ENCODE data around the gene GTF2A1L. TPM values are rescaled to one million over a fixed set of nuclear protein-coding genes. Genes with fewer than 3 reads are reported as not detected.
"Not testable (repeated sequence)": the region's sequence is repeated elsewhere in the genome, so short reads cannot be mapped to it uniquely, and the experiment has no call there.

The GTF2A1L gene
- total RNA-seq, 1 donor from 2014 or later, result not detected

DNA sequence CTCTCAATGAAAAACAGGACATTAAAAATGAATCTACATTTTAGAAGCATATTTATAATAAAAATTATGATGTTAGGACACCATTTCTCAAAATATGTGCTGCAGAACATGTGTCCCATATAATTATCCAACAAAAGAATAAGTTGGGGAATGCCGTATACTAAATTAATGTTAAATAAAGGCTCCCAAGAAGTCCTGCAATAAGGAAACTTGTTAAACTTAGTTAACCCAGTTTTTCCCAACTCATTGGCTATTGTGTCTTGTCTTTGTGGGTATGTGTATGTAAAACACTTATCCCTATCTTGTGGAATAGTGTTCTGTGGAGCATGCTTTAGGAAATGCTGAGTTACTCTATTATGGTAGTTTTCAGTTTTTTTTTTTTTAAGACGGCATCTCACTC, 25.6 kb upstream of the GTF2A1L start:
- TF ChIP-seq EZH2 (IDR thresholded peaks at IDR 0.05; ENCODE audit: insufficient read depth, low read length), result no peak
- TF ChIP-seq, protein P1, sequence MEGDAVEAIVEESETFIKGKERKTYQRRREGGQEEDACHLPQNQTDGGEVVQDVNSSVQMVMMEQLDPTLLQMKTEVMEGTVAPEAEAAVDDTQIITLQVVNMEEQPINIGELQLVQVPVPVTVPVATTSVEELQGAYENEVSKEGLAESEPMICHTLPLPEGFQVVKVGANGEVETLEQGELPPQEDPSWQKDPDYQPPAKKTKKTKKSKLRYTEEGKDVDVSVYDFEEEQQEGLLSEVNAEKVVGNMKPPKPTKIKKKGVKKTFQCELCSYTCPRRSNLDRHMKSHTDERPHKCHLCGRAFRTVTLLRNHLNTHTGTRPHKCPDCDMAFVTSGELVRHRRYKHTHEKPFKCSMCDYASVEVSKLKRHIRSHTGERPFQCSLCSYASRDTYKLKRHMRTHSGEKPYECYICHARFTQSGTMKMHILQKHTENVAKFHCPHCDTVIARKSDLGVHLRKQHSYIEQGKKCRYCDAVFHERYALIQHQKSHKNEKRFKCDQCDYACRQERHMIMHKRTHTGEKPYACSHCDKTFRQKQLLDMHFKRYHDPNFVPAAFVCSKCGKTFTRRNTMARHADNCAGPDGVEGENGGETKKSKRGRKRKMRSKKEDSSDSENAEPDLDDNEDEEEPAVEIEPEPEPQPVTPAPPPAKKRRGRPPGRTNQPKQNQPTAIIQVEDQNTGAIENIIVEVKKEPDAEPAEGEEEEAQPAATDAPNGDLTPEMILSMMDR (IDR thresholded peaks at IDR 0.05; ENCODE audit: insufficient read depth, low read depth, low read length), result no peak
- H3K4me3 Mint-ChIP-seq (ENCODE audit: unreplicated experiment), result no peak overlapping the region

DNA sequence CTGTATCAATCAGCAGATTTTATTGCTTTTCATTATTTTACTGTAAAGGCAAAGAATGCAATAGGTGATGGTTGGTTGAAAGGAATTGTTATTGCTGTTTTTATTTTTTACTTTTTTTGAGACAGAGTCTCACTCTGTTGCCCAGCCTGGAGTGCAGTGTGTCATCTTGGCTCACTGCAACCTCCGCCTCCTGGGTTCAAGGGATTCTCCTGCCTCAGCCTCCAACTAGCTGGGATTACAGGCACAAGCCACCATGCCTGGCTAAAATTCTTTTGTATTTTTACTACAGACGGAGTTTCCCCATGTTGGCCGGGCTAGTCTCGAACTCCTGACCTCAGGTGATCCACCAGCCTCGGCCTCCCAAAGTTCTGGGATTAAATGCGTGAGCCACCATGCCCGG, 20.9 kb upstream of the GTF2A1L start:
- H3K27me3 Mint-ChIP-seq (ENCODE audit: low read depth, unreplicated experiment); H3K36me3 Mint-ChIP-seq (ENCODE audit: low read depth, unreplicated experiment); H3K9ac ChIP-seq (ENCODE audit: low read length); H3K4me3 Mint-ChIP-seq (ENCODE audit: unreplicated experiment); H3K4me1 Mint-ChIP-seq (ENCODE audit: low read depth, unreplicated experiment); H3K27ac ChIP-seq (ENCODE audit: low read depth, low read length); H3K27ac Mint-ChIP-seq (ENCODE audit: unreplicated experiment); H3K79me2 ChIP-seq (ENCODE audit: insufficient read depth, low read length); H3K27me3 ChIP-seq (ENCODE audit: insufficient read depth, low read length); H4K20me1 ChIP-seq (ENCODE audit: insufficient read depth, low read length); H3K4me3 ChIP-seq (ENCODE audit: insufficient read depth, low read depth, low read length); DNase-seq (ENCODE audit: low read depth); FAIRE-seq; H3K4me2 ChIP-seq (ENCODE audit: low read length); H3K9me3 ChIP-seq (ENCODE audit: insufficient read depth, low read depth, low read length); H3K9me3 Mint-ChIP-seq (ENCODE audit: unreplicated experiment); H3K36me3 ChIP-seq (ENCODE audit: insufficient read depth, low read length); H2AFZ ChIP-seq (ENCODE audit: low read depth, low read length): not testable (repeated sequence)
- H3K4me1 ChIP-seq (ENCODE audit: insufficient read depth, low read length), result peaks cover 14% of the 10 kb centered on the region

More for the DNA sequence above, 25.6 kb upstream of the GTF2A1L start:
- Histone ChIP-seq H3K9me3 (ENCODE audit: insufficient read depth, low read depth, low read length) (no peaks in the 10 kb centered on the region), H4K20me1 (ENCODE audit: insufficient read depth, low read length) (no peaks in the 10 kb centered on the region), H3K27me3 (ENCODE audit: insufficient read depth, low read length) (no peaks in the 10 kb centered on the region), H3K4me3 (ENCODE audit: insufficient read depth, low read depth, low read length) (no peak overlapping the region), H3K4me2 (ENCODE audit: low read length) (no peak overlapping the region), H3K36me3 (ENCODE audit: insufficient read depth, low read length) (no peaks in the 10 kb centered on the region), H3K9ac (ENCODE audit: low read length) (no peak overlapping the region), H3K4me1 (ENCODE audit: insufficient read depth, low read length) (no peaks in the 10 kb centered on the region), H3K79me2 (ENCODE audit: insufficient read depth, low read length) (no peaks in the 10 kb centered on the region), H2AFZ (ENCODE audit: low read depth, low read length) (no peak overlapping the region), H3K27ac (ENCODE audit: low read depth, low read length) (no peak overlapping the region)
- Mint-ChIP-seq H3K27ac (ENCODE audit: unreplicated experiment) (no peak overlapping the region), H3K4me1 (ENCODE audit: low read depth, unreplicated experiment) (no peaks in the 10 kb centered on the region), H3K27me3 (ENCODE audit: low read depth, unreplicated experiment) (no peaks in the 10 kb centered on the region), H3K36me3 (ENCODE audit: low read depth, unreplicated experiment) (no peaks in the 10 kb centered on the region), H3K9me3 (ENCODE audit: unreplicated experiment) (no peaks in the 10 kb centered on the region)
- FAIRE-seq (no peak), DNase-seq (ENCODE audit: low read depth) (no peak)

DNA sequence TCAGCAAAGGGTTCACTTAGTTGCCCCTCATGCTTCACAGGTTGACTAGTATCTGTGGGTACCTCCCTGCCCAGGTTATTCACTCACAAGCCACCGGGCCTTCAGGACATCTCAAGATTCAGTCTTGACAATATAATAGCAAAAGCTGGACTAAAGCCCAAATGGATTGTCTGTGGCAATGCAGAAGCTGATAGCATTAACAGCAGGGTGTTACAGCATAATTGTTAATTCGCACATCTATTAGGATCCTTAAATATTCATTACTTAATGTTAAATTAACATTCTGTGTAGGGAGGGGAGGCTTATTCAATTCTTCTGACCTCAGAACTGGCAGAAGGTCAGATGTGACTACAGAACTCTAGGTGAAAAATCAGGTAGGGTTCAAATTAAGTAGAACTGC, 20.2 kb upstream of the GTF2A1L start:
- no peaks in the 10 kb centered on the region for H3K27me3 Mint-ChIP-seq (ENCODE audit: low read depth, unreplicated experiment)
- H3K4me1 Mint-ChIP-seq (ENCODE audit: low read depth, unreplicated experiment), result no peaks in the 10 kb centered on the region
- no peak overlapping the region for H3K27ac ChIP-seq (ENCODE audit: low read depth, low read length)
- FAIRE-seq (no peak), DNase-seq (ENCODE audit: low read depth) (no peak)
- H3K36me3 Mint-ChIP-seq (ENCODE audit: low read depth, unreplicated experiment), result no peaks in the 10 kb centered on the region
- H3K9me3 ChIP-seq (ENCODE audit: insufficient read depth, low read depth, low read length), result no peaks in the 10 kb centered on the region
- no peaks in the 10 kb centered on the region for H3K36me3 ChIP-seq (ENCODE audit: insufficient read depth, low read length)
- TF ChIP-seq EZH2 (IDR thresholded peaks at IDR 0.05; ENCODE audit: insufficient read depth, low read length), result no peak
- TF ChIP-seq, protein P1 (IDR thresholded peaks at IDR 0.05; ENCODE audit: insufficient read depth, low read depth, low read length), result no peak
- H3K4me3 ChIP-seq (ENCODE audit: insufficient read depth, low read depth, low read length), result no peak overlapping the region
- no peaks in the 10 kb centered on the region for H3K79me2 ChIP-seq (ENCODE audit: insufficient read depth, low read length)
- H3K9ac ChIP-seq (ENCODE audit: low read length), result no peak overlapping the region
- peaks cover 14% of the 10 kb centered on the region for H3K4me1 ChIP-seq (ENCODE audit: insufficient read depth, low read length)
- no peak overlapping the region for H3K4me2 ChIP-seq (ENCODE audit: low read length)
- no peak overlapping the region for H3K27ac Mint-ChIP-seq (ENCODE audit: unreplicated experiment)
- H3K27me3 ChIP-seq (ENCODE audit: insufficient read depth, low read length), result no peaks in the 10 kb centered on the region
- H4K20me1 ChIP-seq (ENCODE audit: insufficient read depth, low read length), result no peaks in the 10 kb centered on the region
- H3K9me3 Mint-ChIP-seq (ENCODE audit: unreplicated experiment), result no peaks in the 10 kb centered on the region
- no peak overlapping the region for H2AFZ ChIP-seq (ENCODE audit: low read depth, low read length)
- no peak overlapping the region for H3K4me3 Mint-ChIP-seq (ENCODE audit: unreplicated experiment)
